ENCODE data around the gene TMPRSS9. TPM values are rescaled to one million over a fixed set of nuclear protein-coding genes. Genes with fewer than 3 reads are reported as not detected.

TMPRSS9 gene
- total and polyA plus RNA-seq, 2 of the 13 experiments (the other 11 are each of a cell fraction or from before 2014, with no cell fraction given), result 2.5 to 5.2 TPM

- Histone ChIP-seq H3K4me2 (ENCODE audit: low read depth, low read length) (no peak overlapping the region), H3K36me3 (replicated peaks in 1 of 2; ENCODE audit: control insufficient read depth in 1 of 2, insufficient read depth in 2 of 2, low read length in 2 of 2) (no peaks in the 10 kb centered on the region; a peak in 2 of 5 replicates), H3K79me2 (ENCODE audit: insufficient read depth, low read length) (no peaks in the 10 kb centered on the region), H3K27me3 (ENCODE audit: control insufficient read depth in 1 of 2, insufficient read depth in 2 of 2, low read length in 2 of 2) (no peaks in the 10 kb centered on the region), H3K9me3 (ENCODE audit: low read length) (no peaks in the 10 kb centered on the region), H4K20me1 (ENCODE audit: insufficient read depth, low read length) (peaks cover 6% of the 10 kb centered on the region; the same call in 1 of the 2 replicates), H3K4me1 (ENCODE audit: insufficient read depth, low read length) (peaks cover 6% of the 10 kb centered on the region), H3K4me3 (replicated peaks in 1 of 3; ENCODE audit: insufficient read depth in 1 of 3, low read depth in 2 of 3, low read length in 3 of 3) (no peak overlapping the region), H3K27ac (ENCODE audit: extremely low read length, insufficient read depth, low read length) (no peak overlapping the region), H3K9ac (ENCODE audit: insufficient read depth, low read depth, low read length) (no peak overlapping the region), H2AFZ (ENCODE audit: low read length) (no peak overlapping the region)
- DNase-seq (ENCODE audit: low spot score) (no peak), ATAC-seq (no peak), FAIRE-seq (no peak)
- POLR2A ChIA-PET, result no interaction called here
- CTCF ChIA-PET (ENCODE audit: low intra/inter-chr PET ratio, low total read pairs), result no interaction called here
- intact Hi-C loops (cut with micrococcal nuclease; ENCODE audit: unreplicated experiment), result no loop called here
- BruUV-seq (replicated peaks), result no TSS peak
- in situ Hi-C loops (cut with HindIII; ENCODE audit: extremely low pct_ligation_motif_present, low pct_unique_long_range_greater_than_20kb), result no loop called here
- 97% methylated on average over 33 of the region's 54 CpGs for WGBS (ENCODE audit: low lambda C conversion rate)
- TF ChIP-seq NR2C2 (CRISPR knock-in tag; IDR thresholded peaks at IDR 0.05; ENCODE audit: borderline replicate concordance) (no peak), ZNF407 (CRISPR knock-in tag; IDR thresholded peaks at IDR 0.05; ENCODE audit: not compliant biosample characterization) (no peak), HNRNPL (IDR thresholded peaks at IDR 0.05; ENCODE audit: low read depth, low read length) (no peak), GLI4 (CRISPR knock-in tag; IDR thresholded peaks at IDR 0.05; ENCODE audit: borderline replicate concordance) (no peak), NAIF1 (CRISPR knock-in tag; IDR thresholded peaks at IDR 0.05; ENCODE audit: borderline replicate concordance) (no peak), RORA (CRISPR knock-in tag; IDR thresholded peaks at IDR 0.05) (no peak), ZNF430 (CRISPR knock-in tag; IDR thresholded peaks at IDR 0.05) (no peak), ATF5 (CRISPR knock-in tag; IDR thresholded peaks at IDR 0.05; ENCODE audit: low read depth) (no peak), HIVEP1 (CRISPR knock-in tag; IDR thresholded peaks at IDR 0.05) (no peak), ZNF562 (CRISPR knock-in tag; IDR thresholded peaks at IDR 0.05; ENCODE audit: borderline replicate concordance) (no peak)
These were observed 21.1 kb upstream of the TMPRSS9 start for GRCh38 chr19:2338751-2339643.
